Small intestine (tissue), 7 donors: Measurements from ENCODE around the gene KCTD4. TPM values are rescaled to one million over a fixed set of nuclear protein-coding genes. Genes with fewer than 3 reads are reported as not detected.

Experiments used
- DNase-seq, 2 donors: peaks; one replicate each; pipeline versions ENCODE4 v3.0.0 to v3.0.0-alpha.2; 2013
- FAIRE-seq: peaks from 2 replicates; lab custom pipeline; 2012; peaks lifted over from hg19 to GRCh38; lab: Jason Lieb, UNC
- H3K27ac ChIP-seq, 3 donors: one replicate each; pipeline ENCODE4 v1.5.1; 2013; ENCODE audit warnings: low read length in 2 of 3, mild to moderate bottlenecking in 2 of 3, control low read depth in 1 of 3, inconsistent platforms in 1 of 3, low read depth in 1 of 3, moderate library complexity in 1 of 3
- H3K27me3 ChIP-seq, 3 donors: one replicate each; pipeline ENCODE4 v1.6.1; 2013; ENCODE audit warnings: low read length in 3 of 3, inconsistent platforms in 1 of 3; ENCODE audit not compliant: control insufficient read depth in 3 of 3, insufficient read depth in 3 of 3
- H3K36me3 ChIP-seq, 3 donors: one replicate each; pipeline ENCODE4 v1.6.1; 2013; ENCODE audit warnings: low read length in 3 of 3, inconsistent platforms in 1 of 3, low read depth in 1 of 3, mild to moderate bottlenecking in 1 of 3, moderate library complexity in 1 of 3; ENCODE audit not compliant: control insufficient read depth in 3 of 3, insufficient read depth in 2 of 3
- H3K4me1 ChIP-seq, 3 donors: one replicate each; pipeline ENCODE4 v1.6.1; 2013; ENCODE audit warnings: low read length in 2 of 3, inconsistent platforms in 1 of 3, low read depth in 1 of 3, mild to moderate bottlenecking in 1 of 3, moderate library complexity in 1 of 3; ENCODE audit not compliant: control insufficient read depth in 3 of 3, insufficient read depth in 2 of 3
- H3K4me3 ChIP-seq, 3 donors: one replicate each; pipeline ENCODE4 v1.5.1; 2013; ENCODE audit warnings: low read length in 3 of 3, control low read depth in 1 of 3, inconsistent platforms in 1 of 3, low read depth in 1 of 3, mild to moderate bottlenecking in 1 of 3, moderate library complexity in 1 of 3
- H3K9me3 ChIP-seq, 2 donors: one replicate each; pipeline ENCODE4 v1.6.1; 2013; ENCODE audit warnings: low read depth in 1 of 2, low read length in 1 of 2; ENCODE audit not compliant: control insufficient read depth in 2 of 2, insufficient read depth in 1 of 2
- WGBS, 3 donors: extraction: QIAGEN DNeasy Blood & Tissue Kit; methylation state at CpG; one replicate each; pipeline ENCODE4 v1.1.7; 2013; 5-methylcytosine and 5-hydroxymethylcytosine counted together
- polyA plus RNA-seq, 4 donors: library from polyadenylated mRNA; stranded (reverse) in 3 of 4; unstranded in 1 of 4; fragments of 200-250 nt in 3 of 4; fragments of 120-200 nt in 1 of 4; gene quantifications; one replicate each; pipeline versions ENCODE4 v1.2.1 to v1.2.3, GENCODE V29; 2013
- donor health status: healthy with polysubstance abuse.
- donor health status: control.
- donor health status: control.
- donor health status: Bipolar disorder and iron deficiency.
- donor health status: healthy.

KCTD4 gene
- polyA plus RNA-seq, 4 donors: 0.03 to 0.07 TPM; not detected in 2

GRCh38 chr13:45232591-45232990 is 31.7 kb upstream of the KCTD4 start:
- DNase-seq: no peak
- Histone ChIP-seq H3K27me3 (no peaks in the 10 kb centered on the region), H3K36me3 (peaks cover 0 to 7% (median 0%) of the 10 kb centered on the region in 3 donors), H3K4me1 (peaks cover 0 to 3% (median 0%) of the 10 kb centered on the region in 3 donors), H3K4me3 (no peak overlapping the region), H3K9me3 (no peaks in the 10 kb centered on the region), H3K27ac (no peak overlapping the region)
- no peak for FAIRE-seq
- WGBS, 3 donors: 93 to 100% (median 97%) methylated on average over 2 of the region's 2 CpGs

- Histone ChIP-seq H3K27ac (no peak overlapping the region), H3K9me3 (no peaks in the 10 kb centered on the region), H3K27me3 (no peaks in the 10 kb centered on the region), H3K36me3 (peaks cover 0 to 7% (median 0%) of the 10 kb centered on the region in 3 donors), H3K4me1 (peaks cover 0 to 3% (median 0%) of the 10 kb centered on the region in 3 donors), H3K4me3 (no peak overlapping the region)
- no peak for FAIRE-seq
- 10 to 28% (median 21%) methylated on average over 1 of the region's 1 CpG for WGBS, 3 donors
- DNase-seq: peak in 1 of 2 donors; percentile 30
Measured at GRCh38 chr13:45231722-45232121, 30.9 kb upstream of the KCTD4 start.

GRCh38 chr13:45231305-45231704 is 30.5 kb upstream of the KCTD4 start:
- H3K27ac ChIP-seq: no peak overlapping the region
- no peaks in the 10 kb centered on the region for H3K9me3 ChIP-seq
- no peak for DNase-seq
- H3K36me3 ChIP-seq: peaks cover 0 to 7% (median 0%) of the 10 kb centered on the region in 3 donors
- no peak for FAIRE-seq
- 81 to 87% (median 86%) methylated on average over 4 of the region's 4 CpGs for WGBS, 3 donors
- no peak overlapping the region for H3K4me3 ChIP-seq
- no peaks in the 10 kb centered on the region for H3K27me3 ChIP-seq
- H3K4me1 ChIP-seq: no peaks in the 10 kb centered on the region

- Histone ChIP-seq H3K4me1 (no peaks in the 10 kb centered on the region), H3K36me3 (peaks cover 0 to 7% (median 0%) of the 10 kb centered on the region in 3 donors), H3K27ac (no peak overlapping the region), H3K9me3 (no peaks in the 10 kb centered on the region), H3K27me3 (no peaks in the 10 kb centered on the region), H3K4me3 (no peak overlapping the region)
- 97 to 100% (median 97%) methylated on average over 4 of the region's 4 CpGs for WGBS, 3 donors
- DNase-seq (no peak), FAIRE-seq (no peak)
Measured at GRCh38 chr13:45229172-45229571, 28.3 kb upstream of the KCTD4 start.

- no peaks in the 10 kb centered on the region for H3K4me1 ChIP-seq
- H3K27me3 ChIP-seq: no peaks in the 10 kb centered on the region
- peaks cover 0 to 7% (median 0%) of the 10 kb centered on the region in 3 donors for H3K36me3 ChIP-seq
- no peaks in the 10 kb centered on the region for H3K9me3 ChIP-seq
- no peak overlapping the region for H3K4me3 ChIP-seq
- DNase-seq (no peak), FAIRE-seq (no peak)
- H3K27ac ChIP-seq: no peak overlapping the region
- WGBS, 3 donors: 94 to 99% (median 98%) methylated on average over 5 of the region's 5 CpGs
Measured at GRCh38 chr13:45228002-45228401, 27.2 kb upstream of the KCTD4 start.

GRCh38 chr13:45226024-45226423 is 25.2 kb upstream of the KCTD4 start:
- FAIRE-seq (no peak), DNase-seq (no peak)
- 78 to 90% (median 88%) methylated on average over 3 of the region's 3 CpGs for WGBS, 3 donors
- Histone ChIP-seq H3K27ac (no peak overlapping the region), H3K4me1 (no peaks in the 10 kb centered on the region), H3K36me3 (peaks cover 0 to 7% (median 0%) of the 10 kb centered on the region in 3 donors), H3K9me3 (no peaks in the 10 kb centered on the region), H3K4me3 (no peak overlapping the region), H3K27me3 (no peaks in the 10 kb centered on the region)

GRCh38 chr13:45225370-45225769 is 24.5 kb upstream of the KCTD4 start:
- H3K9me3 ChIP-seq: no peaks in the 10 kb centered on the region
- FAIRE-seq (no peak), DNase-seq (no peak)
- no peaks in the 10 kb centered on the region for H3K4me1 ChIP-seq
- 95 to 98% (median 98%) methylated on average over 4 of the region's 4 CpGs for WGBS, 3 donors
- H3K4me3 ChIP-seq: no peak overlapping the region
- no peaks in the 10 kb centered on the region for H3K27me3 ChIP-seq
- H3K27ac ChIP-seq: no peak overlapping the region
- peaks cover 0 to 7% (median 0%) of the 10 kb centered on the region in 3 donors for H3K36me3 ChIP-seq

- H3K36me3 ChIP-seq: peaks cover 0 to 6% (median 0%) of the 10 kb centered on the region in 3 donors
- no peak for DNase-seq
Measured at GRCh38 chr13:45224176-45224575, 23.3 kb upstream of the KCTD4 start.

GRCh38 chr13:45222919-45223318 is 22.1 kb upstream of the KCTD4 start:
- no peak for DNase-seq
- Histone ChIP-seq H3K4me3 (no peak overlapping the region), H3K9me3 (no peaks in the 10 kb centered on the region), H3K4me1 (peaks cover 0 to 4% (median 0%) of the 10 kb centered on the region in 3 donors), H3K27ac (no peak overlapping the region), H3K27me3 (no peaks in the 10 kb centered on the region), H3K36me3 (no peaks in the 10 kb centered on the region)
- 97 to 100% (median 100%) methylated on average over 1 of the region's 1 CpG for WGBS, 3 donors
- FAIRE-seq: no peak

More at GRCh38 chr13:45224176-45224575, 23.3 kb upstream of the KCTD4 start:
- Histone ChIP-seq H3K4me1 (no peaks in the 10 kb centered on the region), H3K27me3 (no peaks in the 10 kb centered on the region), H3K4me3 (no peak overlapping the region), H3K9me3 (no peaks in the 10 kb centered on the region), H3K27ac (no peak overlapping the region)
- FAIRE-seq: no peak
